DOHH2 (cell line): ENCODE measurements around the gene CHST13.

Experiments
- H3F3A ChIP-seq: fragments of 200-600 bp; sonication (generic), shearing (Covaris generic); 2 replicates; pipeline ENCODE4 v1.6.0; 2016; ENCODE audit warnings: antibody characterized with exemption, mild to moderate bottlenecking; ENCODE audit not compliant: control insufficient read depth, insufficient read depth
- H3K27ac ChIP-seq: fragments of 200-600 bp; sonication (generic); 2 replicates; pipeline ENCODE4 v1.5.1; 2014; ENCODE audit warnings: low read depth, mild to moderate bottlenecking, low read length, moderate library complexity
- H3K27me3 ChIP-seq: fragments of 200-600 bp; sonication (generic); 2 replicates; pipeline ENCODE4 v1.6.1; 2014; ENCODE audit warnings: mild to moderate bottlenecking, low read length, mixed read lengths; ENCODE audit not compliant: control insufficient read depth
- H3K36me3 ChIP-seq: fragments of 200-600 bp; sonication (generic); 2 replicates; pipeline ENCODE4 v1.6.1; 2014; ENCODE audit warnings: mild to moderate bottlenecking, low read length, moderate library complexity, mixed read lengths; ENCODE audit not compliant: control insufficient read depth
- H3K4me1 ChIP-seq: fragments of 200-600 bp; sonication (generic); 2 replicates; pipeline ENCODE4 v1.6.1; 2014; ENCODE audit warnings: mild to moderate bottlenecking, low read length, mixed read lengths; ENCODE audit not compliant: control insufficient read depth
- H3K4me2 ChIP-seq: fragments of 200-600 bp; sonication (generic); 2 replicates; pipeline ENCODE4 v1.6.0; 2014; ENCODE audit warnings: mild to moderate bottlenecking, low read length, moderate library complexity
- H3K4me3 ChIP-seq: fragments of 200-600 bp; sonication (generic); 2 replicates; pipeline ENCODE4 v1.5.1; 2014; ENCODE audit warnings: mild to moderate bottlenecking, low read length, mixed read lengths
- H3K79me2 ChIP-seq: fragments of 200-600 bp; sonication (generic); 2 replicates; pipeline ENCODE4 v1.6.1; 2014; ENCODE audit warnings: mild to moderate bottlenecking, low read length, mixed read lengths; ENCODE audit not compliant: control insufficient read depth
- H3K9me2 ChIP-seq: fragments of 200-600 bp; sonication (generic); replicated peaks from 2 replicates; pipeline ENCODE4 v1.6.1; 2014; ENCODE audit warnings: mild to moderate bottlenecking, low read length, mixed read lengths; ENCODE audit not compliant: control insufficient read depth
- H3K9me3 ChIP-seq: fragments of 200-600 bp; sonication (generic); 2 replicates; pipeline ENCODE4 v1.6.1; 2014; ENCODE audit warnings: antibody characterized with exemption, low read length, mixed read lengths; ENCODE audit not compliant: control insufficient read depth, insufficient read depth
- H4K20me1 ChIP-seq: fragments of 200-600 bp; sonication (generic); 2 replicates; pipeline ENCODE4 v1.6.0; 2014; ENCODE audit warnings: low read depth, mild to moderate bottlenecking, antibody characterized with exemption, low read length, moderate library complexity; ENCODE audit not compliant: control insufficient read depth, insufficient read depth
- EZH2phosphoT487 ChIP-seq: fragments of 200-600 bp; sonication (generic); IDR thresholded peaks from 2 replicates; pipeline ENCODE4 v1.6.1; 2017; ENCODE audit warnings: borderline replicate concordance, mild to moderate bottlenecking, antibody characterized with exemption, low read length, moderate library complexity, mixed read lengths
- TF ChIP-seq, protein P1 (sequence below): fragments of 200-600 bp; sonication (generic); IDR thresholded peaks from one replicate; pipeline ENCODE4 v1.5.1; 2014; ENCODE audit warnings: antibody characterized with exemption, mild to moderate bottlenecking, low read depth, low read length; ENCODE audit not compliant: poor library complexity, severe bottlenecking

The CHST13 gene

DNA sequence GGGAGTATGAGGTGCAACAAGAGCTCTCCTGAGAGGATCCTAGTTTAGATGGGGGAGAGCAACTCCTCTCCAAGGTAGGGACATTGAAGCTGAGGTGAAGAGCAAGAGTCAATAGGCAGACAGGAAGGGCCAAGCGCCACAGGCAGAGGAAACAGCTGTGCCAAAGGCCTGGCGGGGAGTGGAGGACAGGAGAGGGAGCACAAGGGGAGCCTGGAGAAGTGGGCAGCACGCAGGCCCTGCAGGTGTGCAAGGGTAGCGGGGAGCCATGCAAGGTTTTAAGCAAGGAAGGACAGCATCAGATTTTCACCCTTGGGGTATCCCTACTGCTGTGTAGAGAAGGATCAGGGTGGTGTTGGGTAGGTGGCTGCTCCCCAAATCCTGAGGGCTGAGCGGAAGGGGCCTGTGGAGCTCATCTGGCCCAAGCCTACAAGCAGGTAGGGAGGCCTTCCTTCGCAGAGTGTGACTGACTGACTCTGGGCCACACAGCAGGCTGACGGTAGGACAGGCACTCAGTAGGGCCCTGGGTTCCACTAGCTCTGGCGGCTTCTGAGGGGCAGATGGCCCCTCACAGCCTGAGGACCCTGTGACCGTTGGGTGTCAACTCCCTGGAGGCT is 13.3 kb downstream of the CHST13 start:
- peaks cover 8% of the 10 kb centered on the region; the same call in 1 of the 2 replicates for H3K27me3 ChIP-seq
- H3F3A ChIP-seq = no peaks in the 10 kb centered on the region
- TF ChIP-seq, protein P1, sequence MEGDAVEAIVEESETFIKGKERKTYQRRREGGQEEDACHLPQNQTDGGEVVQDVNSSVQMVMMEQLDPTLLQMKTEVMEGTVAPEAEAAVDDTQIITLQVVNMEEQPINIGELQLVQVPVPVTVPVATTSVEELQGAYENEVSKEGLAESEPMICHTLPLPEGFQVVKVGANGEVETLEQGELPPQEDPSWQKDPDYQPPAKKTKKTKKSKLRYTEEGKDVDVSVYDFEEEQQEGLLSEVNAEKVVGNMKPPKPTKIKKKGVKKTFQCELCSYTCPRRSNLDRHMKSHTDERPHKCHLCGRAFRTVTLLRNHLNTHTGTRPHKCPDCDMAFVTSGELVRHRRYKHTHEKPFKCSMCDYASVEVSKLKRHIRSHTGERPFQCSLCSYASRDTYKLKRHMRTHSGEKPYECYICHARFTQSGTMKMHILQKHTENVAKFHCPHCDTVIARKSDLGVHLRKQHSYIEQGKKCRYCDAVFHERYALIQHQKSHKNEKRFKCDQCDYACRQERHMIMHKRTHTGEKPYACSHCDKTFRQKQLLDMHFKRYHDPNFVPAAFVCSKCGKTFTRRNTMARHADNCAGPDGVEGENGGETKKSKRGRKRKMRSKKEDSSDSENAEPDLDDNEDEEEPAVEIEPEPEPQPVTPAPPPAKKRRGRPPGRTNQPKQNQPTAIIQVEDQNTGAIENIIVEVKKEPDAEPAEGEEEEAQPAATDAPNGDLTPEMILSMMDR = no peak
- TF ChIP-seq EZH2phosphoT487 = no peak
- no peaks in the 10 kb centered on the region for H3K9me2 ChIP-seq
- H3K9me3 ChIP-seq = no peaks in the 10 kb centered on the region
- no peaks in the 10 kb centered on the region for H3K36me3 ChIP-seq
- no peak overlapping the region for H3K27ac ChIP-seq
- no peak overlapping the region for H3K4me2 ChIP-seq
- no peaks in the 10 kb centered on the region for H4K20me1 ChIP-seq
- H3K4me1 ChIP-seq = no peaks in the 10 kb centered on the region
- H3K79me2 ChIP-seq = no peaks in the 10 kb centered on the region
- no peak overlapping the region for H3K4me3 ChIP-seq

DNA sequence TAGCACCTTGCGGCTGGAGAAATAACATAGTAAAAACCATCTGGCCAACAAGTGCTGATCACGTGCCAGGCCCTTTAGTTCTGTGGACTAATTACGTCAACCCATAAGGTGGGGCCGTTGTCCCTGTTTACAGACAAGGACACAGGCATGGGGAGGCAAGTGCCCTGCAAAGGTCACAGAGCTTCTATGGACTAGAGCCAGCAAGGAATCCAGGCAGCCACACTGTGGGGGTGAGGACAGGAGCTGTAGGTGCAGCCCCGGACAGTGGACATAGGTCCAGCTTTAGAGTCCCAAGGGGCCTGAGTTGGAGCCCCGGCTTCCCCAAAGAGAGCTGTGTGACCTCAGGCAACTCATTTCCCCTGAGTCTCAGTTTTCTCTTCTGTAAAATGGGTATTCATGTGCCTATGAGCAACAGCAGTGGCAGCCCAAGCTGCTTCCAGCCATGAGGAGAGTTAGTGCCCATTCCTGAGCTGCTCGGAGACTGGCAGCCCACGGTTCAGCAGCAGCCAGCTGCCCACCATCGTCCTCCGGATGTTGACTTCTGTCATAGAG is 13.9 kb downstream of the CHST13 start:
- H3K4me3 ChIP-seq = no peak overlapping the region
- TF ChIP-seq, protein P1 = no peak
- no peak for TF ChIP-seq EZH2phosphoT487
- no peaks in the 10 kb centered on the region for H3K9me2 ChIP-seq
- H3K27me3 ChIP-seq = peaks cover 3% of the 10 kb centered on the region; the same call in 1 of the 2 replicates
- no peaks in the 10 kb centered on the region for H4K20me1 ChIP-seq
- H3K9me3 ChIP-seq = no peaks in the 10 kb centered on the region
- H3K79me2 ChIP-seq = no peaks in the 10 kb centered on the region
- H3K36me3 ChIP-seq = no peaks in the 10 kb centered on the region
- H3K27ac ChIP-seq = no peak overlapping the region
- H3F3A ChIP-seq = no peaks in the 10 kb centered on the region
- no peak overlapping the region for H3K4me2 ChIP-seq
- H3K4me1 ChIP-seq = no peaks in the 10 kb centered on the region

DNA sequence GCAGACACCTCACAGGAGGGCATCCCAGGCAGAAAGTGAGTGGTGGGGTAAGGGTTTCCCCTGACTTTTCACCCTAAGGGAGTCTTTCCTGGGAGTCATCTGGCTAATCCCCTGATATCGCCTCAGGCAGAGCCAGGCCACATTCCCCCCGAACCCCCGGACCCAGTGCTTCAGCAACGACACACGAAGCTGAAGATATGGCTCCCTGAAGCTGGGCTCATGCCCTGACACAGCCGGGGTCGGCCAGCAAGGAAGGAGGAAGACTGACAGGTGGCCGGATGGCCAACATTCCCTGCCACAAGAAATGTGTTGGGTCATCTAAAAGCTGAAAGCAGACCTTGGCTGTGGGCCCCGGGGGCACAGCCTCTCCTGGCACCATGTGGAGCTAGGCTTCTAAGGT is 14.4 kb downstream of the CHST13 start:
- H3K79me2 ChIP-seq = no peaks in the 10 kb centered on the region
- no peaks in the 10 kb centered on the region for H3K36me3 ChIP-seq
- peaks cover 2% of the 10 kb centered on the region; the same call in 1 of the 2 replicates for H3K27me3 ChIP-seq
- H3K9me3 ChIP-seq = no peaks in the 10 kb centered on the region
- H3K4me1 ChIP-seq = no peaks in the 10 kb centered on the region
- H4K20me1 ChIP-seq = no peaks in the 10 kb centered on the region
- H3K4me3 ChIP-seq = no peak overlapping the region
- no peak overlapping the region for H3K27ac ChIP-seq
- no peaks in the 10 kb centered on the region for H3K9me2 ChIP-seq
- no peaks in the 10 kb centered on the region for H3F3A ChIP-seq
- TF ChIP-seq, protein P1 = no peak
- TF ChIP-seq EZH2phosphoT487 = no peak
- H3K4me2 ChIP-seq = no peak overlapping the region
